OCI-LY1 (cell line): ENCODE data around the gene IGSF8.

ENCODE experiments used
- H2AFZ ChIP-seq: fragments of 200-600 bp; sonication (generic), shearing (Covaris generic); 2 replicates; pipeline ENCODE4 v1.6.0; 2014; ENCODE audit warnings: antibody characterized with exemption, mild to moderate bottlenecking, low read length
- H3F3A ChIP-seq: fragments of 200-600 bp; sonication (generic), shearing (Covaris generic); 2 replicates; pipeline ENCODE4 v1.6.0; 2014; ENCODE audit warnings: mild to moderate bottlenecking, antibody characterized with exemption, low read length, moderate library complexity; ENCODE audit not compliant: insufficient read depth
- H3K27ac ChIP-seq: fragments of 200-600 bp; sonication (generic); 2 replicates; pipeline ENCODE4 v1.5.1; 2014; ENCODE audit warnings: low read length, mixed run types, mild to moderate bottlenecking, low read depth; ENCODE audit not compliant: poor library complexity, severe bottlenecking
- H3K27me3 ChIP-seq: fragments of 200-600 bp; sonication (generic); 2 replicates; pipeline ENCODE4 v1.6.0; 2014; ENCODE audit warnings: antibody characterized with exemption, mild to moderate bottlenecking, low read length, moderate library complexity; ENCODE audit not compliant: insufficient read depth
- H3K36me3 ChIP-seq: fragments of 200-600 bp; sonication (generic); 2 replicates; pipeline ENCODE4 v1.6.1; 2014; ENCODE audit warnings: mild to moderate bottlenecking, antibody characterized with exemption, low read length, moderate library complexity, mixed read lengths; ENCODE audit not compliant: insufficient read depth
- H3K4me1 ChIP-seq: fragments of 200-600 bp; sonication (generic); 2 replicates; pipeline ENCODE4 v1.5.1; 2014; ENCODE audit warnings: mild to moderate bottlenecking, low read length, moderate library complexity; ENCODE audit not compliant: insufficient read depth, severe bottlenecking
- H3K4me2 ChIP-seq: fragments of 200-600 bp; sonication (generic), shearing (Covaris generic); 2 replicates; pipeline ENCODE4 v1.6.1; 2014; ENCODE audit warnings: low read length
- H3K4me3 ChIP-seq: fragments of 200-600 bp; sonication (generic); 2 replicates; pipeline ENCODE4 v1.5.1; 2014; ENCODE audit warnings: low read length, low read depth, mild to moderate bottlenecking, mixed read lengths; ENCODE audit not compliant: poor library complexity, severe bottlenecking
- H3K79me2 ChIP-seq: fragments of 200-600 bp; shearing (Covaris generic); 2 replicates; pipeline ENCODE4 v1.6.1; 2016; ENCODE audit warnings: mixed run types, low read length, mixed read lengths; ENCODE audit not compliant: insufficient read depth
- H3K9ac ChIP-seq: fragments of 200-600 bp; sonication (generic), shearing (Covaris generic); 2 replicates; pipeline ENCODE4 v1.6.1; 2014; ENCODE audit warnings: mild to moderate bottlenecking, low read length, mixed read lengths
- H3K9me2 ChIP-seq: fragments of 200-600 bp; sonication (generic), shearing (Covaris generic); 2 replicates; pipeline ENCODE4 v1.6.1; 2014; ENCODE audit warnings: low read depth, mild to moderate bottlenecking, low read length, mixed read lengths
- H3K9me3 ChIP-seq: fragments of 200-600 bp; shearing (Covaris generic); 2 replicates; pipeline ENCODE4 v1.6.1; 2014; ENCODE audit warnings: low read length, mixed read lengths
- H4K20me1 ChIP-seq: fragments of 200-600 bp; sonication (generic), shearing (Covaris generic); 2 replicates; pipeline ENCODE4 v1.6.0; 2016; ENCODE audit warnings: mild to moderate bottlenecking, low read length; ENCODE audit not compliant: insufficient read depth
- EZH2 ChIP-seq: fragments of 200-600 bp; sonication (generic), shearing (Covaris generic); IDR thresholded peaks from 2 replicates; pipeline ENCODE4 v1.8.0; 2017; ENCODE audit warnings: borderline replicate concordance, mixed run types, mild to moderate bottlenecking, antibody characterized with exemption, low read length, moderate library complexity, mixed read lengths
- TF ChIP-seq, protein P1 (sequence below): fragments of 200-600 bp; sonication (generic), shearing (Covaris generic); IDR thresholded peaks from 2 replicates; pipeline ENCODE4 v1.5.1; 2017; ENCODE audit warnings: mild to moderate bottlenecking, antibody characterized with exemption, low read length, moderate library complexity, mixed read lengths

Gene IGSF8

DNA sequence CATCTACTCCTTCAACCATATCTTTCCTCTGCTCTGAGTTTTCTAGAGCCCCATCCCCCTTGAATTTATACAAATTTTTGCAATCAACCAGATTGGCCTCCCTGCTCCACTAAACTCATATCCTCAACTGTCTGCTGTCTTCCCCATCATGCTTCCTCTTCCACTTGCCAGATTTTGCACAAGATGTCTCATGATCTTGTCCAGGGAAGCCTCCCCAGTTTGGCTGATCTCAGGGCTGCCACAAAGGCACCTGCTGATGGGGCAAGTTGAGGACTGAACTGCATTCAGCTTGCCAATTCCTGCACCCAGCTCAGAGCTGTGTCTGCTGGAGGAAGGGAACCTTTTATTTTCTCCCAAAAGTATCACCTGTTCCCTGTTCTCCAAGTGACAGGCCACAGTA, 20.9 kb downstream of the IGSF8 start:
- no peak overlapping the region for H3K4me3 ChIP-seq
- TF ChIP-seq, protein P1, sequence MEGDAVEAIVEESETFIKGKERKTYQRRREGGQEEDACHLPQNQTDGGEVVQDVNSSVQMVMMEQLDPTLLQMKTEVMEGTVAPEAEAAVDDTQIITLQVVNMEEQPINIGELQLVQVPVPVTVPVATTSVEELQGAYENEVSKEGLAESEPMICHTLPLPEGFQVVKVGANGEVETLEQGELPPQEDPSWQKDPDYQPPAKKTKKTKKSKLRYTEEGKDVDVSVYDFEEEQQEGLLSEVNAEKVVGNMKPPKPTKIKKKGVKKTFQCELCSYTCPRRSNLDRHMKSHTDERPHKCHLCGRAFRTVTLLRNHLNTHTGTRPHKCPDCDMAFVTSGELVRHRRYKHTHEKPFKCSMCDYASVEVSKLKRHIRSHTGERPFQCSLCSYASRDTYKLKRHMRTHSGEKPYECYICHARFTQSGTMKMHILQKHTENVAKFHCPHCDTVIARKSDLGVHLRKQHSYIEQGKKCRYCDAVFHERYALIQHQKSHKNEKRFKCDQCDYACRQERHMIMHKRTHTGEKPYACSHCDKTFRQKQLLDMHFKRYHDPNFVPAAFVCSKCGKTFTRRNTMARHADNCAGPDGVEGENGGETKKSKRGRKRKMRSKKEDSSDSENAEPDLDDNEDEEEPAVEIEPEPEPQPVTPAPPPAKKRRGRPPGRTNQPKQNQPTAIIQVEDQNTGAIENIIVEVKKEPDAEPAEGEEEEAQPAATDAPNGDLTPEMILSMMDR: no peak
- TF ChIP-seq EZH2: no peak
- no peaks in the 10 kb centered on the region for H3K9me3 ChIP-seq
- no peaks in the 10 kb centered on the region for H4K20me1 ChIP-seq
- no peaks in the 10 kb centered on the region for H3K27me3 ChIP-seq
- no peak overlapping the region for H3K27ac ChIP-seq
- no peaks in the 10 kb centered on the region for H3F3A ChIP-seq
- no peak overlapping the region for H2AFZ ChIP-seq
- H3K36me3 ChIP-seq: no peaks in the 10 kb centered on the region
- H3K9ac ChIP-seq: no peak overlapping the region
- H3K79me2 ChIP-seq: no peaks in the 10 kb centered on the region
- no peaks in the 10 kb centered on the region for H3K4me1 ChIP-seq
- no peak overlapping the region for H3K4me2 ChIP-seq
- no peaks in the 10 kb centered on the region for H3K9me2 ChIP-seq

DNA sequence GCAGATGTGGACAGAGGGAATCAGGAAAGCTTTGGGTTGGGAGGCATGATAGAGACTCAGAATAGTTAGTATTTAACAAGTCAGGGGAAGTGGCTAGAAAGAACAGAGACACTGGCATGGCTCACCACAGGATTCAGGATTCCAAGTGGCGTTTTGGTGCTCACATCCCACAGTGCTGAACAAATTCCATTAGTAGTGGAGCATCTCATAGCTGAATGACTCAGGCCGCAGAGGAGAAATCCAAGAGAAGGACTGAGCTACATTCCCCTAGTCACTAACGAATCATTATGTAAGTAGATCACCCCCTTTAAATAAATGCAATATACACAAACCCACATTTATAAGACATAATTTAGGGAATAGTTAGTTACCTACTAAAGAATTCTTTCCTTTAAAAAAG, 22.1 kb downstream of the IGSF8 start:
- Histone ChIP-seq H3K4me3 (no peak overlapping the region), H3K9ac (no peak overlapping the region), H3K36me3 (no peaks in the 10 kb centered on the region), H3K9me2 (no peaks in the 10 kb centered on the region), H3K9me3 (no peaks in the 10 kb centered on the region), H3K79me2 (no peaks in the 10 kb centered on the region), H3K4me2 (no peak overlapping the region), H3K27ac (no peak overlapping the region), H3K4me1 (no peaks in the 10 kb centered on the region), H4K20me1 (no peaks in the 10 kb centered on the region), H2AFZ (no peak overlapping the region), H3F3A (no peaks in the 10 kb centered on the region), H3K27me3 (no peaks in the 10 kb centered on the region)
- no peak for TF ChIP-seq EZH2
- TF ChIP-seq, protein P1: no peak

DNA sequence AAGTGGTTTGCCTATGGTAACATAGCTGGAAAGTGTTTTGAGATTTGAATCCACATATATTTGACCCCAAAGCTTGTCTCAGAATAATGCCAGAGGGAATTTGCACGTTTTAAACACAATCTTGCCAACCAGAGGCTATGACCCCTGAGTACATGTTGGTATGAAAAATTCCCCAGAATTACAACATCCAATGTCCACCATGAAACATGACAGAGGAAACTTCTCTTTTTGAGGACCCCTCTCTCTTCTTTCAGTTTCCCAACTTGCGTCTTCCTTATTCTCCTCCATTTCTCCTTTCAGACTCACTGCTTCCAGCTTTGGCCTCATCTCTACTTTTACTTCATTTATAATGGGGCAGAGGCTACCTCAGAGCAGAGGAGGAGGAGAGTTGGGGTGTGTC, 22.6 kb downstream of the IGSF8 start:
- H4K20me1 ChIP-seq: no peaks in the 10 kb centered on the region
- no peaks in the 10 kb centered on the region for H3K79me2 ChIP-seq
- no peaks in the 10 kb centered on the region for H3K27me3 ChIP-seq
- H3K9me3 ChIP-seq: no peaks in the 10 kb centered on the region
- H2AFZ ChIP-seq: no peak overlapping the region
- H3K9me2 ChIP-seq: no peaks in the 10 kb centered on the region
- H3K4me3 ChIP-seq: no peak overlapping the region
- no peak overlapping the region for H3K4me2 ChIP-seq
- no peaks in the 10 kb centered on the region for H3F3A ChIP-seq
- no peak overlapping the region for H3K27ac ChIP-seq
- no peak for TF ChIP-seq EZH2
- TF ChIP-seq, protein P1: no peak
- H3K9ac ChIP-seq: no peak overlapping the region
- H3K4me1 ChIP-seq: peaks cover 2% of the 10 kb centered on the region
- no peaks in the 10 kb centered on the region for H3K36me3 ChIP-seq
